Cardiac fibroblast (primary cell): ENCODE measurements around the gene PPP2R3B.

Source experiments
- DNase-seq, 2 donors: peaks; one replicate each; pipeline versions ENCODE4 v3.0.0 to v3.0.0-alpha.2; 2010; ENCODE audit warnings: low read depth in 2 of 2
- H3K4me3 ChIP-seq, 2 donors: replicated peaks in 1 of 2; 1 replicate in 1 of 2; 2 replicates in 1 of 2; pipeline ENCODE4 v1.5.1; 2011; ENCODE audit warnings: low read depth in 2 of 2, low read length in 2 of 2, mild to moderate bottlenecking in 2 of 2, moderate library complexity in 1 of 2
- TF ChIP-seq, protein P1 (sequence below): IDR thresholded peaks from one replicate; pipeline ENCODE4 v1.5.1; 2011; ENCODE audit warnings: low read depth, mild to moderate bottlenecking, low read length, inconsistent platforms

The PPP2R3B gene

DNA sequence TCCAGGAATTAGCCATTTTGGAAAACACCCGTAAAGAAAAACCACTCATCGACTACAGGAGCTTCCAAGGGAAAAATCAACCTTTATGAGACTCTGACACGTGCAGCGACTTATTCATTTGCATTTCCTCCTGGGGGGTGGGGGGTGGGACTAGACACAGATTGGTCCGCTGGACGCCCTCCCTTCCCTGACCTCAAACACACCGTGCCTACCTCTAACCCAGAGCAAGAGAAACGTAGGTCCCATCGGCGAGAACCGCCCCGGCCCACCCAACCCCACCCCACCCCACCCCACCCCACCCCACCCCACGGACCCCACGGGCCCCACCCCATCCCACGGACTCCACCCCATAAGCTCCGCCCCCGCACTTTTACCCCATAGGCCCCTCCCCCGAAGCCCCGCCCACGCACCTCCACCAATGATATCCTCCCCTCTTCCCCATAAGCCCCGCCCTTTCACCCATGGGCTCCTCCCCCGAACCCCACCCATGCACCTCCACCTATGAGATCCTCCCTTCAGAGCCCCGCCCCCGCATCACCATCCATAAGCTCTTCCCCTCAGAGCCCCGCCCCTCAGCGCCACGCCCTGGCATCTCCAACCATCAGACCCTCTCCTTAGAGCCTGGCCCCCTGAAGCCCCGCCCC is 69.2 kb downstream of the PPP2R3B start:
- TF ChIP-seq, protein P1, sequence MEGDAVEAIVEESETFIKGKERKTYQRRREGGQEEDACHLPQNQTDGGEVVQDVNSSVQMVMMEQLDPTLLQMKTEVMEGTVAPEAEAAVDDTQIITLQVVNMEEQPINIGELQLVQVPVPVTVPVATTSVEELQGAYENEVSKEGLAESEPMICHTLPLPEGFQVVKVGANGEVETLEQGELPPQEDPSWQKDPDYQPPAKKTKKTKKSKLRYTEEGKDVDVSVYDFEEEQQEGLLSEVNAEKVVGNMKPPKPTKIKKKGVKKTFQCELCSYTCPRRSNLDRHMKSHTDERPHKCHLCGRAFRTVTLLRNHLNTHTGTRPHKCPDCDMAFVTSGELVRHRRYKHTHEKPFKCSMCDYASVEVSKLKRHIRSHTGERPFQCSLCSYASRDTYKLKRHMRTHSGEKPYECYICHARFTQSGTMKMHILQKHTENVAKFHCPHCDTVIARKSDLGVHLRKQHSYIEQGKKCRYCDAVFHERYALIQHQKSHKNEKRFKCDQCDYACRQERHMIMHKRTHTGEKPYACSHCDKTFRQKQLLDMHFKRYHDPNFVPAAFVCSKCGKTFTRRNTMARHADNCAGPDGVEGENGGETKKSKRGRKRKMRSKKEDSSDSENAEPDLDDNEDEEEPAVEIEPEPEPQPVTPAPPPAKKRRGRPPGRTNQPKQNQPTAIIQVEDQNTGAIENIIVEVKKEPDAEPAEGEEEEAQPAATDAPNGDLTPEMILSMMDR = no peak
- H3K4me3 ChIP-seq = peak overlapping the region; percentile 67 to 71
- no peak for DNase-seq

DNA sequence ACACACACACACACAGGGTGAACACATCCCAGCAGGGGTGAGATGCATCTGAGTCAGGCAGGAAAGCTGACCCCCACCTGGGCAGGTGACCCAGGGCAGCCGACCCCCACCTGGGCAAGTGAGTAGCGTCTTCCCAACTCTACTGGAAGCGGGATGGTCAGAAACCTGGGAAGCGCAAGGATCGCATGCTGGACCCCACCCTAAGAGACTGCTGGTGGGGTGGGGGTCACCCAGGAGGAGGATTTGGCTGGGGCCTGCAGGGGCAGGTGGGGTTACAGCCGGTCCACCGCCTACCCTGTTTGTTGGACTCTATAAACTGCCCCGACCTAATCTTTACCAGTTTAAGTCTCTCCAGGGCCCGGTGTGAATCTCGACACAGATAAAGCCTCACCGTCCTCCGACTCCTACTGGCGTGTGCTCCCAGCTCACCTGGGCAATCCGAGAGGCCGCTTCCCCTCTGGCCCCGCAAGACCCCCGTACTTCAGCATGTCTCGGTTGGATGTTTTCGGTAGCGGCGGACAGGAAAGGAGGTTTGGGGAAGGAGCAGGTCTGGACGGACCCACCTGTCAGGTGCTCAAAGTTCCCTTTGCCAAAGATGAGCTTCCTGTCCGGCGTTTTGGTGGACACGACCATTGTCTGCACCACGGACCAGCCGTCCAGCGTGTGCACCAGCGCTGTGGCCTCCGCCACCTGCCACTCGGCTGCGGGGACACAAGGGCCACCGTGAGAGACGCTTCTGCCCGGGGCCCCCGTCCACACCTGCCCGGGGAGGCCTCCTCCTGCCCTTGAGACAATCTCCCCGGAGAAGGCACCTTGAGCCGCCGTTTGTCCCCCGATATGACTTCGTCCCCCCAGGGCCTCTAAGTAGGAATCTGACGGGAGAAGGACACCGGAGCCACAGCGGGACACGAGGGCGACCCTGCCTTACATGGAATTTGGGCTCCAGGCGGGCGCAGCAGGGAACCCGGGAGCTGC is 70.1 kb downstream of the PPP2R3B start:
- H3K4me3 ChIP-seq = no peak overlapping the region
- DNase-seq = no peak

DNA sequence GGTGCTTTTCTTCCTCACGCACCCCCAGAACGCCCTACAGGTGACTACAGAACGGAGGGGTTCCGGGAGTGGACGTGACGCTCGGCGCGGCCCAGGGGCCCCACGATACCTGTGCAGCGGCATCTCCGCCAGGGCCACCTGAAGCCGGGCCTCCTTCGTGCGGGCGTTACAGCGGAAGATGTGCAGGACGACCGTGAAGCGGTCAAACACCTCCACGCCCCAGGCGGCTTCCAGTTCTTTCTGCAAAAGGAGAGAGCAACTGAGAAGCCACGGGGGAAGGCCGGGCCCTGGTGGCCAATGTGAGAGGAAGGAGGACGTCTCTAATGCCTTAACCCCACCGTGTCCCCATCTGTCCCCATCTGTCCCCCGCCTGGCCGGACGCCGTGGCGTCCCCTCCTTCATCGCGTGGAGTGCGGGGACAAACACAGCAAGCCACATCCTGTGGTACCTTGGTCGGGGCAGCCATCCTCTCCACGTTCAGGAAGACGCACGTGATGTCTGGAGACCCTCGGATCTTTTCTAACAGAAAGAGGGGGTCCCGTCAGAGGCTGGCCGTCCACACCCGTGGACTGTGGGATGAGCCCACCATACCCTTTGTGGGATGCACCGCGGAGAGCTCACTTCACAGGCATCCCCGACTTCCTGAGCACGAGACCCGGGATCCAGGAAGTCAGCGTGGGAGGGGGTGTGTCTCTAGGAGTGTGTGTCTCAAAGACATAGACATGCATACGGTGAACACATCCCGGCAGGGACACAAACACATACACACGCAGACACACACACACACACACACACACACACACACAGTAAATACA is 71.7 kb downstream of the PPP2R3B start:
- no peak for DNase-seq
- TF ChIP-seq, protein P1 = no peak

More for the DNA sequence above, 70.1 kb downstream of the PPP2R3B start:
- TF ChIP-seq, protein P1 = no peak

DNA sequence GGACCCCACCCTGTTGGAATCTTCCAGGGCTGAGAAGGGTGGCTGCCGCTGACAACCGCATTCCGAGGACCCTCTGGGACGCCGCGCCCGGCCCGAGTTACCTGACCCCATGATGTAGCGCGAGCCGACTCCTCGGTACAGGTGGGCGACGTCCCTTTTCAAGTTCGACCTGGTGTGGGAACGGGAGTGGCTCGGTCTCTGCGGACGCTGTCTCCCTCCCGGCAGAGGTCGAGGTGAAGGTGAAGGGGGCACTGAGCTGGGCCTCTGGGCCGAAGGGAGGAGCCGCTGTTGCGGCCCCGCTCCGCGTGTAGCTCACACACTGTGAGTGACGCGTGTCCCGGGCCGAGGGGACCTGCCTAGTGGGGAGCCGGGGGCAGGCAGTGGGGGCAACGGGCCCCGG is 72.7 kb downstream of the PPP2R3B start:
- TF ChIP-seq, protein P1 = no peak
- H3K4me3 ChIP-seq = no peak overlapping the region
- DNase-seq = no peak

More for the DNA sequence above, 71.7 kb downstream of the PPP2R3B start:
- H3K4me3 ChIP-seq = no peak overlapping the region

DNA sequence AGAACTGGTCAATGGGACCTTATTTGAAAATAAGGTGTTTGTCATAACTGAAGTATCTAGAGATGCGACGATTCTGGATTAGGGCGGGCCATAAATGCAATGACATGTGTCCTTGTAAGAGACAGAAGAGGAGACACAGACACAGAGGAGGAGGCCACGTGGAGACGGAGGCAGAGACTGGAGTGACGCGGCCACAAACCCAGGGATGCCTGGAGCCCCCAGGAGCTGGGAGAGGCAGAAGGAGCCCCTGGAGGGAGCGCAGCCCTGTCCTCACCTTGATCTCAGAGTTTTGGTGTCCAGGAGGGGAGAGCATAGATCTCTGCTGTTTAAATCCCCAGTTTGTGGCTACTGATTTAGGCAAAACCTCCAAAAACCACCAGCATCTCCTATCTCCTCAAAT is 73.2 kb downstream of the PPP2R3B start:
- no peak for DNase-seq
- no peak overlapping the region for H3K4me3 ChIP-seq
- TF ChIP-seq, protein P1 = no peak

DNA sequence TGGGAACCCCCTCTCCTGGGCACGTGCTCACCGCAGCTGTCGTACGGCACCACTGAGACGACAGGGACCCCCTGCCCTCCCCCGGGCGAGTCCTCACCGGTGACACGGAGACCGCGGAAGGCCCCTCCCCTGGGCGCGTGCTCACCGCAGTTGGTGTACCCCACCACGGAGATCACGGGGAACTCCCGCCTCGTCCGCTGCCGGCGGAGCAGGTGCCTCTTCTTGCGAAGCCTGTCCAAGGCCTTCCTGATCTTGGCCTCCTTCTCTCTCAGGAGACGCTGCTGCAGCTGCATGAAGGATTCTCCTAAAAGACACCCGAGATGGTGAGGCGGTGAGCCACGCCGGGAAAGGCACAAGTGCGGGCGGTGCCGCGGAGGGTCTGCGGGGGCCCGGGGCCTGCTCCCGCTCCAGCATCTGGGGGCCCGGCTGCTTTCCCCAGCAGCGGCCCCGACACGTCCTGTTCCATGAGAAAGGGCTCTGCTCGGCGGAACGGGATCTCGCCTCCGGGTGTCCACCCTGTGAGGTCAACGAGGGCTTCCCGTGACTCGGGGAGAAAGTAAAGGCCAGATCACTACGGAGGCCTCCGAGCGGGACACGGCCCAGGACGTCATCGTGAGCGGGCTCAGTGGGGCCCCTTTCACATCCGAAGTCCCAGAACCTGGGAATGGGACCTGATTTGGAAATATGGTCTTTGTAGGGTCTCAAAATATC is 73.9 kb downstream of the PPP2R3B start:
- TF ChIP-seq, protein P1 = no peak
- no peak for DNase-seq
- H3K4me3 ChIP-seq = no peak overlapping the region
